Suppressor macrophage treated with lipopolysaccharide for 4 hours (primary cell): ENCODE measurements around the gene BRAT1.
"Not testable (repeated sequence)": the region's sequence is repeated elsewhere in the genome, so short reads cannot be mapped to it uniquely, and the experiment has no call there.

Source experiments
- DNase-seq: peaks from one replicate; pipeline ENCODE4 v3.0.0-alpha.2; 2020

The BRAT1 gene

GRCh38 chr7:2583798-2584580 is 28.7 kb upstream of the BRAT1 start:
- DNase-seq = no peak

- no peak for DNase-seq
These were observed 26.8 kb upstream of the BRAT1 start for GRCh38 chr7:2582006-2582735.

- no peak for DNase-seq
These were observed 25.3 kb upstream of the BRAT1 start for GRCh38 chr7:2580636-2581035.

DNA sequence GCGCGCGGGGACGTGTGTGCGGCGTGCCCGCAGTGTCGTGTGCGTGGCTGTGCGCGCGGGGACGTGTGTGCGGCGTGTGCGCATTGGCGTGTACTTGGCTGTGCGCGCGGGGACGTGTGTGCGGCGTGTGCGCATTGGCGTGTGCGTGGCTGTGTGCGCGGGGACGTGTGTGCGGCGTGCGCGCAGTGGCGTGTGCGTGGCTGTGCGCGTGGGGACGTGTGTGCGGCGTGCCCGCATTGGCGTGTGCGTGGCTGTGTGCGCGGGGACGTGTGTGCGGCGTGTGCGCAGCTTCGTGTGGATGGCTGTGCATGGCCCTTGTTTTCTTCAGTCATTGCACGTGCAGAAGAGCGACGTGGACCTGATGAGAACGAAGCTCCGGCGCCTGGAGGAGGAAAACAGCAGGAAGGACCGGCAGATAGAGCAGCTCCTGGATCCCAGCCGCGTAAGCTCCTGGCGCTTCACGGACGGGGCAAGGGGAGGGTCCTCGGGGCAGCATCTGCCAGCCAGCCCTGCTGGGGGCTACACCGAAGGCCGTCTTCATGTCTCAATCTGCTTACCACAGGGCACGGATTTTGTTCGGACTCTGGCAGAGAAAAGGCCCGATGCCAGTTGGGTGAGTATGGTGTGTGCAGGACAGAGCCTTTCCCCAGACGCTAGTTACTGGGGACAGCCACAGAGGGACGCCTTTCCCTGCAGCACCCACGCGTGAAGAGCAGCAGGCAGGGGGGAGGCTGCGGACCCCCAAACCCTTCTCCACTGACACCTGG is 22.8 kb upstream of the BRAT1 start:
- DNase-seq = no peak

GRCh38 chr7:2576742-2577491 is 21.6 kb upstream of the BRAT1 start:
- no peak for DNase-seq

DNA sequence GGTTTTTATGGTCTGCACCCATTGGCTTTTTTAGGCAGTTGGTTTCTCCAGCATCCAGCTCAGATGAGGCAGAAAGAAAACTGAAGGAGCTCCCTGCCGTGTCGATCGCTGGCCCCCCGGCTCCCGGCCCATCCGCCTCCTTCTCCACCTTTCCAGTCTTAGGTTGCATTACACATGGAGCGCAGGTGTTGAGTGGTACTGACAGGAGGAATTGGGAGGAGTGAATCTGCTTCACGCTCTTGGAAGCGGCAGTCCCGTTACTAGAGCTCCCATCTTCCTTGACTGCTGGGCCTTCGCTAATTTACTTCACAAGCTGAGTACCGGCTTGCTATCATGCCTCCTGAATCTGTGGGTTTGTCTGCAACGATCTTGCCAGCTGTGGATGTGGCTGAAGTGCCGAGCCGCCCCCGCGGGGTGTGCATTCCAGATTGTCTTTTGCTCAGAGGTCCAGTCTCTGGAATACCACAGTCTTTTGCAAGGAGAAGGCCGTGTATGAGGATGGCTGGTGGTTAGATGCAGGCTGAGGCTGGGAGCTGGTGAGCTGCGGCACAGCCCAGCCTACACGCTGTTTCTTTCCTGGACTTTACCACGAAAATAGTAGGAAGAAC is 20.5 kb upstream of the BRAT1 start:
- no peak for DNase-seq

- DNase-seq = no peak
These were observed 19.9 kb upstream of the BRAT1 start for GRCh38 chr7:2575046-2575732.

DNA sequence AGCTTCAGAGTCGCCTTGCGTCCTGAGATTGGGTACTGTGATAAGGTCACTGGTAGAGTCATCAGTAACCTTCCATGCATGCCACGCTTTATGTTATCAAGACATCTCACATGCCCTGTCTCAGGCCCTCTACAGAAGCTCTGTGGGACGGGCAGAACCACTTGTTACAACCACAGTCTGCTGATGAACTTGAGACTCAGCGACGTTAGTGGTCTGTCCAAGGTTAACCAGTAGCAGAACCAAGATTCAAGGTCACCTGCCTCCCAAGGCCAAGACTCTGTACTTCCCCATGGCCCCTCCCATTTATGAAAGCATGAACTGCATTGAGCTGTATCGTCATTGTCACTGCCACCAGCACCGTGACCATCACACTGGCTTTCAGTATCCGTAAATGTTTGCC is 18.4 kb upstream of the BRAT1 start:
- no peak for DNase-seq

- DNase-seq = no peak
These were observed 16.9 kb upstream of the BRAT1 start for GRCh38 chr7:2572101-2572842.

DNA sequence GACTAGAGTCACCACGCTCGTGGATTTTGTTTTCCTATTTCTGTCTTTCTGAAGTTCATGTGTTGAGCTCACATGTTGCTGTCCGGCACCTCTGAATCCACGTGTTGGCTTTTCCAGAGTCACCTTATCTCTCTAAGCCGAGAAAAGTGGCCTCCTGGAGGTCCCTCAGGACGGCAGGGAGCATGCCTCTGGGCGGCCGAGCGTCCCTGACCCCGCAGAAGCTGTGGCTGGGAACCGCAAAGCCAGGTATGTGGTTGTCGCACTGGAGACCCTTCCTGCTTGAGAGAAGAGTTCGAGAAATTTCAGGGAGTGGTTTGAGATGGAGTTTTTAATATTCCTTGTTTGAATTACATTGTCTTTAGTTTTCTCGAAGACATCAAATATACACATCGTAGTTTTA is 16.1 kb upstream of the BRAT1 start:
- no peak for DNase-seq

GRCh38 chr7:2570021-2570420 is 14.7 kb upstream of the BRAT1 start:
- no peak for DNase-seq

DNA sequence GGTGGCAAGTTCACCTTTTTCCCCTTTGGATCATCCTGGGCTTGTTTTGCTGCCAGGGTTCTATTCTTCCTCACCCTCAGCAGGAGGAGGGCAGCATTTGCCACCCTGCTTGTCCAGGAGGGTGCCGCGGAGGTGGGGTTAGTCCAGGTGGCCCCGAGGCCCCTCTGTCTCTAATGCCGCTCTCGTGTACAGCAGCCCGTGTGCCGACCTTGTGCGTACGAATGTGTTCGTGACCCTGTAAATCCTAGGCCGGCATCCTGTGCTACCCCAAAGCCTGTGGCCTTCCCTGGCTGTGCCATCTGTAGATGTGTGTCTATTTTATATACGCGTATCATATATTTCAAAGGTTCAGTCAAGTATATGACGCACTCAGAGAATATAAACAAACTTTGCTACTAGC is 14.1 kb upstream of the BRAT1 start:
- DNase-seq = no peak

DNA sequence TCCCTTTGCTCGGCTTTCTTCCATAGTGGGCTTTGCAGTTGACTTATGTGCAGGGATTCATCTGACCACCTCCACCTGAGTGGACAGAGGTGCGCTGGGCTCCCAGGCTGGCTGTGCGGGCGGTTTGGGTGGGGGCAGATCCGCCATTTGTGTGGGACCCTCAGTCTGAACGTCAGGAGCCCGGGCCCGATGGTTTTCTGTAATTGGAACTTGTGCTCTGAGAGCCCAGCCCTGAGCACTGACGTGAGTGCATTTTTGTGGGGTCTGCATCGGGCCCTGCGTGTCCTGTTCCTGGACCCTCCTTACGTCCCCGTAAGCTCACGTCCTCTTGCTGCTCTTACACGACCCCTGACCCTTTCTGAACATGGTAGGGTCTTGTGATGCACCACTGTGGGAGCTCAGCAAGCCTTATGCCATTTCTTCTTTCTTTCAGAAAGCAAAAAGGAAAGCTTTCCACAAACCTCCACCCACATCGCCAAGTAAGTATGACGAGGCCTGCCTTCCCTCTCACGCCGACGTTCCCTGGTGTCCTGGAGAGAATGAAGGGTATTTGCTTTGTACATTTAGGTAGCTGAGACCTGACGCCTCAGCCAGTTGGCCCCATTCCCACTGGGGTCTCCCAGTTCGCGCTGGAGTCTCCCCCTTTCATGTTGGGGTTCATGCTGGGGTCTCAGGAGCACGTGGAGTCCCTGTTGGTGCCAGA is 13.3 kb upstream of the BRAT1 start:
- DNase-seq = no peak

DNA sequence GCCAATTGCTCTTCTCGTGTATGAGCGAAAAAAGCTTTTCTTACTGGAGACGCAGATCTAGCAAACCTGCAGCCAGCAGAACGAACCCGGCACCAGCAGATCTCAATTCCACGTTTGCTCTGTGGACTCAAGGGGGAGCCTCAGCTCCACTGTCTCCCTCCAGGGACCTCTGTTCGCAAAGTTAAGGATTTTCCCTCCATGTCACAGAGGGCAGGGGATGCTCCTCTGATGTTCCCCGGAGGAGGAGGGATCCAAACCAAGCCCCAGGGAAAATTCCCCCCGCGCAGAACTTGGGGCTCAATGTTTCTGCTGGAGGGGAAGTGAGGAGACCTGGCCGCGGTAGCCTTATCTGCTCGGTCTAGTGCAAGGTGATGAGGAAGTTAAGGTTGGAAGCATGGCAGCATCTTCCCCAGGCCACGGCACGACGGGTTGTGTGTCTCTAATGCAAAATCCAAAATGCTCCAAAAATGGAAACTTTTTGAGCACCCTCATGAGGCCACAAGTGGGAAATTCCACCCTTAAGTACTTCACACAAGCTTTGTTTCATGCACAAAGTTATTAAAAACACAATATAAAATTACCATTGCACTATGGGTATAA is 12.5 kb upstream of the BRAT1 start:
- DNase-seq = peak; percentile 50

DNA sequence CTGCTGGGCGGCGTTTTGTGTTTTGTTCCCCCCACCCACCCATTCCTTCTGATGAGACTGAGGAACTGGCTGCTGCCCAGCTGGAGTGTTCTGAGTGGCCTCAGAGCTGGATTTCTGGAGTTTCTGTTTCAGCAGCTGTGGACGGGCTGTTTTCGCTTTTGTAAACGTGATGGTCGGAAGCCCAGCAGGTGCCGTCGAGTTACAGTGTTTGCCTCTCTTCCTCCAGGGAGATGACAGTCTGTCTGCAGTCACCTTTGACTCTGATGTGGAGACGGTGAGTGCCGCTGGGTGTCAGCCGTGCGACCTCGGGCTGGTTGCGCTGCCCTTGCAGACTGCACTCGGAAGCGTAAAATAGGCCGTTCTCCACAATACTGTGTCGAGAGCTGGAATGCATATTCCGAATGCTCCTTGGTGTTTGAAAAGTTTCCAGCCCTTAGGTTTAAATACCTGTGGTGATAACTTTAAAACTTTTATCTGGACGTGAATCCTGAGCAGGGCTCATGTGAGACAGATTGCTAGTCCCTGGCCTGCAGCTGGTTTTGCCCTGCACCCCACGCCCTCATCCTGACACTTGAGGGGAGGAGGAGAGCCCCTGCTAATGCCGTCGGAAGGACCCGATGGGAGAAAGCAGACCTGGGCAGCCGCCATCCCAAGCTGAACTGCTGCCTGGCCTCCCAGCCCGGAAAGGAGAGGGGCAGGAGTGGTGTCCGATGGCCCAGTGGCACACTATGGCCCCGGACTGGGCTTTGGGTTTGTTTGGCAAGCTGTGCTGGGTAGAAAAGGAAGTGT is 11.8 kb upstream of the BRAT1 start:
- DNase-seq = no peak

- DNase-seq = no peak
These were observed 11.1 kb upstream of the BRAT1 start for GRCh38 chr7:2566348-2566889.

DNA sequence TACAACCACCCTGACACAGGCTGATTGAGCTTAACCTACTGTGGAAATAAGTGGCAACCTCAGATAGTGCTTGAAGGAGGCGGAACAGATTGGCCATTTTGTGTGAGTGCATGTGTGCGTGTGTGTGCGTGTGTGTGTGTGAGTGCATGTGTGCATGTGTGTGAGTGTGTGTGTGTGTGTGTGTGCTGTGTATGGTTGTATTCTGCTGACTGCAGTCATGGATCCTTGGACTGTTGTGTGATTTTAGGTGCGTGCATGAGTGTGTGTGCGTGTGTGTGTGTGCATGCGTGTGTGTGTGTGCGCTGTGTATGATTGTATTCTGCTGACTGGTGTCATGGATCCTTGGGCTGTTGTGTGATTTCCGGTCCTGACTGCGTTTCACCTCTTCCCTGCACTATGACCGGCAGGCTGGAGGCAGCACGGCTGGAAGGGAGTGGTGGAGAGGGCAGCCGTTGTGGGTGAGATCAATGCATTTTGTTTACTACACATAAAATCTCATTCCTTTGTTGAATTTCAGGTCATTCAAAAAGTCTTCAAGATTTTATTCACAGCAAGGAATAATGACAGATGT is 9.7 kb upstream of the BRAT1 start:
- no peak for DNase-seq

GRCh38 chr7:2563955-2564354 is 8.6 kb upstream of the BRAT1 start:
- DNase-seq = not testable (repeated sequence)
